ENCODE results near the gene PTPRD. TPM values are rescaled to one million over a fixed set of nuclear protein-coding genes. Genes with fewer than 3 reads are reported as not detected.

Gene PTPRD
- total RNA-seq, 3 donors from 2014 or later = 0.26 to 0.49 (median 0.28) TPM

DNA sequence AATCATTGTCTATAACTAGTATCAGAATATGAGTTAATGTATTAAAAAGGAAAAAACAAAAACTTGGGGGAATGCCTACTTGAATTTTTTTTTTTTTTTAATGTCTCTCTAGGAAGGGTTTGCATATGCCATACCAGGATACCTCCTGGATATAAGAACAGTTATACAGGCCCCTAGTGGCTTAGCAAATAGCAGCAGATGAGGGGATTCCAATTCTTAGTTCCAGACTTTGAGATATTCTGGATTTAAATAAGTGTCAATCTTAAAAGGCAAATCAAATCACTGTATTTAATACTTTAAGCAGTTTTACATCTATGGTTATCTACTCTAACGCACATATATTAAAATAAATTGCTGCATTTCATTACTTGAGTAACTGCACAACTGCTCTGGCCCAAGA lies 1757.8 kb downstream of the PTPRD start:
- Mint-ChIP-seq H3K27me3 (ENCODE audit: low read depth) (peaks cover 43% of the 10 kb centered on the region), H3K4me1 (ENCODE audit: low read depth) (peaks cover 2% of the 10 kb centered on the region), H3K36me3 (ENCODE audit: insufficient read depth) (no peaks in the 10 kb centered on the region), H3K4me3 (no peak overlapping the region), H3K9me3 (no peaks in the 10 kb centered on the region)
- ATAC-seq (no peak), DNase-seq (no peak)

DNA sequence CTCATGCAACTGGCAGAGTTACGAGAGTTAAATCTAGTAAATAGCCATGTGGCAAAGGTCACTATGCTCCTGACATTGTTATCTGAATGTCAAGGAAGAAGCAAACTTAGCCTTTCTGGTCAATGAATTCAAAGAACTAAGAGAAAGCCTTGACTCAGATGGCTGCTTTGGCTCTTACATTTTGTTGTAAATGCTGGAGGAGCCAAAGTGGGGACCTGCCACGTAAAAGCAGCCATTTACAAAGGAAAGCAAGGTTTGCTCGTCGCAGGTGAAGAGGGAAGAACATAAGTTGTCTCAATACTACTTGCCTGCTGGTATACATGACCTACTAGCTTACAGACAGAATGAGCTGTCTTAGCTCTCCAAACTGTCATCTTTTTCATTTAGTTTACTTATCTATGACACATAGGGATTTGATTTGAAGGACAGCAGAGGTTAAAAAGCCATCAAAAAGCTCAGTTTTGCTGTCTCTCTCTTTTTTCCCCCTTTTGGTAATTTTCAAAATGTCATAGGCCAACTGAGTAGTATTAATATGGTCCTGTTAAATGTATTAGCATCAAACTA lies 1760.4 kb downstream of the PTPRD start:
- DNase-seq (no peak), ATAC-seq (no peak)
- Mint-ChIP-seq H3K4me3 (no peak overlapping the region), H3K4me1 (ENCODE audit: low read depth) (peaks cover 2% of the 10 kb centered on the region), H3K36me3 (ENCODE audit: insufficient read depth) (no peaks in the 10 kb centered on the region), H3K9me3 (no peaks in the 10 kb centered on the region), H3K27me3 (ENCODE audit: low read depth) (peaks cover 28% of the 10 kb centered on the region)

DNA sequence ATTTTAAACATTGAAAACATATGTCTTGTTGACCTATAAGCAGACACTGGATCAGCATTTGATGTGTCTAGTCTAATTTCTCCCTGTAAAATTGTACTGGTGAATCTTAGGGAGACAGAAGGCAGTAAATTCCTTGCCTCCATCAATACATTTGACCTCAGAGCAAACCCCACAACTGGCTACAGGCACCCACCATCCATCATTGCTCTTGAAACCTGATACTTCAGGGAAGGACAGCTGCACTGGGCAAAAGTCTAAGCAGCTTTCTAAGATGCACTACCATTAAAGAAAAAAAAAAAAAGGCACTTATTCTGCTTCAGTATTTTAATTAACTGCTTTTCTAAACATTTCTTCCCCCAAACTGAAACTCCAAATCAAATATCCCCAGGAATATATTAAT lies 1761.9 kb downstream of the PTPRD start:
- Mint-ChIP-seq H3K4me1 (ENCODE audit: low read depth) (no peaks in the 10 kb centered on the region), H3K27me3 (ENCODE audit: low read depth) (peaks cover 19% of the 10 kb centered on the region), H3K9me3 (no peaks in the 10 kb centered on the region), H3K4me3 (no peak overlapping the region), H3K36me3 (ENCODE audit: insufficient read depth) (no peaks in the 10 kb centered on the region)
- DNase-seq (no peak), ATAC-seq (no peak)

DNA sequence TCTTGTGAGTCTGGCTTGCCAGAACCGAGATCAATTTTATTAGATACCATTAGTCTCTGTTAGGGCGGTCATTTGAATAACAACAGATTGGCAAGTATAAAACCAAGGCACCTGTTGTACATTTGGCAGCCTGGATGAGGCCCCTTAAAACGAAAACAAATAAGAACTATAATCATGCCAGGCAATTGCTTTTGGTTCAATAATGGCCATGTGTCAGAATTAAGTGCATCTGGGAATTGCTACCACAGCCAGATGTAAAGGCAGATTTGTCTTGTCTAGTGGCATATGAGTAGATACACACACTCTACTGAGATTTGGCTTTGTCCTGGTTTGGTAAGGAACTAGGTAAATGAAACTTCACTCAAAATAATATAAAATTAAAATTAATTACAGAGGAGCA lies 1767.0 kb downstream of the PTPRD start:
- Mint-ChIP-seq H3K4me1 (ENCODE audit: low read depth) (no peaks in the 10 kb centered on the region), H3K4me3 (no peak overlapping the region), H3K9me3 (no peaks in the 10 kb centered on the region), H3K27me3 (ENCODE audit: low read depth) (peaks cover 2% of the 10 kb centered on the region), H3K36me3 (ENCODE audit: insufficient read depth) (no peaks in the 10 kb centered on the region)
- DNase-seq = no peak
- no peak for ATAC-seq

DNA sequence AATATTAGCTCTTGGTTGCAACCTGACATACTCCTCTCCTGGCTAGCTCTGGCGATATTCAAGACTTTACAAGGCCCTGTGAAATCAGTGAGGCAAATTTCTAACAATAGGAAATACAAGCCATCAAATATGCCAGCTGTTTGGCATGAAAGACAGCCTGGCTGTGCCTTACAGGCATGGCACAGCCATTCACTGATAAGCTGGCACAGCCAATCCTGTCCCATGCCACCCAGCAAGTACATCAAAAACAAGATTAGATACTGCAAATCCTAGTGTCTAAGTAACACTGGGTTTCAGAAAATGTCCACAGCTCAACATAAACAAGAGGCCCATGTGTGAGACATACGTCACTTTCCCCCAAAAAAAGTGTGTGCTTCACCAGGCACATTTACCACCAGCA lies 1767.4 kb downstream of the PTPRD start:
- H3K9me3 Mint-ChIP-seq = no peaks in the 10 kb centered on the region
- ATAC-seq = no peak
- no peak overlapping the region for H3K4me3 Mint-ChIP-seq
- peaks cover 2% of the 10 kb centered on the region for H3K27me3 Mint-ChIP-seq (ENCODE audit: low read depth)
- no peak for DNase-seq
- H3K4me1 Mint-ChIP-seq (ENCODE audit: low read depth) = no peaks in the 10 kb centered on the region
- H3K36me3 Mint-ChIP-seq (ENCODE audit: insufficient read depth) = no peaks in the 10 kb centered on the region

DNA sequence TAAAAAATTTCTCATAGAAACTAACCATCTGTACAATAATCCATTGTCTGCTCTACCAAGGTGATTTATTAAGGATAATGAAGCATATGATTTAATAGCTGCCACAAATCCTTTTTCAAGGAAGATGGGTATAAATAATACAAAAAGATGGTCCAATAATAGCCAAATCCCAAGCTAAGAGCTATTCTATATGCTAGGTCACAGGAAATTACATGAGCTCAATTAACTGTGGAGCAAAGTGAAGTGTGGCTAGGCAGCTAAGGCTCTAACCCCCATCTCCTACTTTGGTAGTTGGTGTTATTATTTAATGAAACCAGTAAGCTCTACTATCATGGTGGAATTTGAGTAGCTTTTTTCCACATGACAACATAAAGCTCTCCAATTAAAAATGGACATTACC lies 1768.3 kb downstream of the PTPRD start:
- ATAC-seq (no peak), DNase-seq (no peak)
- Mint-ChIP-seq H3K27me3 (ENCODE audit: low read depth) (no peaks in the 10 kb centered on the region), H3K9me3 (no peaks in the 10 kb centered on the region), H3K4me1 (ENCODE audit: low read depth) (no peaks in the 10 kb centered on the region), H3K36me3 (ENCODE audit: insufficient read depth) (no peaks in the 10 kb centered on the region), H3K4me3 (no peak overlapping the region)

DNA sequence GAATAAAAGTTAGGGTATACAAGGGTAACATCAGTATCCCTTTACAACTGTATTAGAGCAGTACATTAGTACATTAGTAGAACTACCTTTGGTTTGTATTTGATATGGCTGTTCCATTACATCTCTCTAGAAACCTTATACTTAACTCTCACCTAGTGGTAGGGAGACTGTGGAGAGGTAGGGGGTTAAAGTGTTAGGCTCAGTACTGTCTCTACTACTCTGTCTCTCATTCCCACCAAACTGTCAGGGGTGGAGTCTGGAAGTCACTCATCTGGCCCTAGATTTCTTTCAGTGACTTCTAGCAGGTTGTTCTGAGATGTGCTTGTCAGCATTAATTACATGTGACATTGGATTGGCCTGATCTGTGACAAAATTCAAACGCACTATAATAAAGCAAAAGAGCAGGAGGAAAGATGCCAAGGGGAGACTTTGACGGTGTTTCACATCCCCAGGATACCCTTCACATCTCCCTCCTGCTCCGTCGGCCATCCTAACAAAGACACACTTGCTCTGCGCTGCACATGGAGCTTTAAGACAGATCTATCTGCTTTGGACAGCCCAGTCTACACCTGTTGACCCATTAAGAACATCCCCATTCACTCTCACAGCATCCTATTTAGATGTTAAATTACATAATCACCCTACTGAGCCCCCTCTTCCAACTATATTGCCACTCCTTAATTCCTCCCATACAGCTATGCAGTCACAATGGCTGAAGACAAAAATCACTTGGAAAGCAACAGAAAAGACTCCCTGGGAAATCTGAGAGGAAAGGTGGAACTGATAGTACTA lies 1770.2 kb downstream of the PTPRD start:
- H3K9me3 Mint-ChIP-seq = no peaks in the 10 kb centered on the region
- ATAC-seq (no peak), DNase-seq (no peak)
- no peaks in the 10 kb centered on the region for H3K4me1 Mint-ChIP-seq (ENCODE audit: low read depth)
- no peaks in the 10 kb centered on the region for H3K36me3 Mint-ChIP-seq (ENCODE audit: insufficient read depth)
- no peak overlapping the region for H3K4me3 Mint-ChIP-seq
- H3K27me3 Mint-ChIP-seq (ENCODE audit: low read depth) = no peaks in the 10 kb centered on the region

DNA sequence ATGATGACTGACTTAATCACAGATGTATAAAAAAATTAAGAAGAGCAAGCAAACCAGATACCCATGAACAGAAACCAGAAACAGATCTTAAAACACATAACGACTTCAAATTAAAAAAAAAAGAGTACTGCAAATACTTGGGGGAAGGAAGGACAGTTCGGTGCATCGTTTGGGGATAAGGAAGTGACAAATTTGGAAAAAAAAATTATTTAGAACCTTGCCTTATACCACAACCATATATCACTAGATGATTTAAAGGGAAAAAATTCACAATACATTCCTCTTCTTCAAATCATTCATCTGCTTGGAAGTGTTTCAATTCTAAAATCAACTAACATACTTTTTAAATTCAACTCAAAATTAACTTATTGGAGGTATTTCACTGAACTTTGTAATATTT lies 1774.7 kb downstream of the PTPRD start:
- Mint-ChIP-seq H3K27me3 (ENCODE audit: low read depth) (no peaks in the 10 kb centered on the region), H3K36me3 (ENCODE audit: insufficient read depth) (no peaks in the 10 kb centered on the region), H3K4me1 (ENCODE audit: low read depth) (no peaks in the 10 kb centered on the region), H3K4me3 (no peak overlapping the region), H3K9me3 (no peaks in the 10 kb centered on the region)
- ATAC-seq = no peak
- DNase-seq = no peak

DNA sequence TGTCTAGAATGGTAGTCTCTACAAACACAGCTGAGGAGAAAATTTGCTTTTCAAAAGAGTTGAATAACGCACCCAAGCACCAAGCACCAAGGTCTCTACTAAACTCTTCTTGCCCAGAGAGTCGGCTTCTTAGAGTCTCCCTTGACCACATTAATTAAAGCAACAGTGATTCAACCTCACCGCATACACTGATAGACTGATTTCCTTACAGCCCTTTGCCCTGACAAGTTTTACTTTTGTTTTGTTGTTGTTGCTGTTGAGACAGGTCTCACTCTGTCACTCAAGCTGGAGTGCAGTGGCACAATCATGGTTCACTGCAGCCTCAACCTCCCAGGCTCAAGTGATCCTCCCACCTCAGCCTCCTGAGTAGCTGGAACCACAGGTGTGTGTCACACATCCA lies 1777.5 kb downstream of the PTPRD start:
- Mint-ChIP-seq H3K4me1 (ENCODE audit: low read depth) (no peaks in the 10 kb centered on the region), H3K36me3 (ENCODE audit: insufficient read depth) (no peaks in the 10 kb centered on the region), H3K4me3 (no peak overlapping the region), H3K27me3 (ENCODE audit: low read depth) (peaks cover 2% of the 10 kb centered on the region), H3K9me3 (no peaks in the 10 kb centered on the region)
- DNase-seq (no peak), ATAC-seq (no peak)

DNA sequence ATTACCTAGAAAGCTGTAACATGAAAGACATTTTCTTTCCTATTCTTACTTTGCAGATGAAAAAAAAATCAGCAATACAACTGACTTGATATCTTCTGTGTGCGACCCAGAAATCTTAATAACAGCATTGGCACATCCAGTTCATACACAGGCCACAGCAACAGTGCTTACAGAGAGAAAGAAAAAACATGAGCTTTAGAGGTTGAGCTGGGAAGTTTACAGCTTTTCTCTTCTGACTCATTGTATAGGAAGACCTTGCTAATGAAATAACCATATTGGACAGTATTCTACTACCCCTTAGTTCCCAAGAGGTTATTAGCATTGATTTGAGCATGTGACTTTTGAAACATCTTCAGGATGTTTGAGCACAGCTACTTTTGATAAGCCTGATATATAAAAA lies 1779.8 kb downstream of the PTPRD start:
- no peak overlapping the region for H3K4me3 Mint-ChIP-seq
- H3K27me3 Mint-ChIP-seq (ENCODE audit: low read depth) = peaks cover 2% of the 10 kb centered on the region
- ATAC-seq = no peak

DNA sequence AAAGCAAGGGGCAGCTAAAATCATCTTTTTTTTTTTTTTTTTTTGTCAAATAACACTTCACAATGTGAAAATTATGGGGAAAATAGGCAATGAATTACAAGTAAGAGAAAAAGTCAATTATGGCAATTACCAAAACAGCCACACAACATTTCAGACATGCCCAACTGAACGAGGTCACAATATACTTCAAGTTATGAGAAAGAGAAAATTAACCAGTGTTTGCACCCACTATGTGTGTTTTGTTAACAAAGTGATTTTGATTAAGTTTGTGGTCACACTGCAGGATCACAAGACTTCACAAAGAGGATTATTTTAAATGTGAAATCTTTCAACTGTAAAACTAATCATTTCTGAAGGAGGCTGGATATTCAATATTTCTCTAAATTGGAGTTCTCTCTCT lies 1780.4 kb downstream of the PTPRD start:
- no peak overlapping the region for H3K4me3 Mint-ChIP-seq
- no peaks in the 10 kb centered on the region for H3K9me3 Mint-ChIP-seq
- DNase-seq (no peak), ATAC-seq (no peak)
- no peaks in the 10 kb centered on the region for H3K36me3 Mint-ChIP-seq (ENCODE audit: insufficient read depth)
- peaks cover 2% of the 10 kb centered on the region for H3K27me3 Mint-ChIP-seq (ENCODE audit: low read depth)
- no peaks in the 10 kb centered on the region for H3K4me1 Mint-ChIP-seq (ENCODE audit: low read depth)

More for the DNA sequence above, 1779.8 kb downstream of the PTPRD start:
- no peaks in the 10 kb centered on the region for H3K36me3 Mint-ChIP-seq (ENCODE audit: insufficient read depth)
- no peak for DNase-seq
- no peaks in the 10 kb centered on the region for H3K4me1 Mint-ChIP-seq (ENCODE audit: low read depth)
- H3K9me3 Mint-ChIP-seq = no peaks in the 10 kb centered on the region

DNA sequence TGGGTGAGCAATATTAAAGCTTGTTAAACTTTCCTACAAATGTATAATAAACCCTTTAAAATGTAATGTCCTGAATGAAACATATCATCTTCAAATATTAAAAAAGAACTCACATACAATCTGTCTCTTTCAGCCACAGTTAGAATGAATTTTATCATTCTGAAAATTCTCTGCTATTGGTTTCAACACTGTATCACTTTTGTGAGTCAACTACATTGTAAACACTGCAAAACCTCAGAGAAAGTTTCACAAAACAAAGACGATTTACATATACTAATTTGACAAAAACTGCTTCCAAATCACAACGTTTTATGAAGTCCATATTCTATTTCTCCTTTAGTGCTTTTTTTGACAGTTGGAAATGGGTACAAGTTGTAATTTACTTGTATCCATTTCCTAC lies 1781.2 kb downstream of the PTPRD start:
- DNase-seq (no peak), ATAC-seq (no peak)
- peaks cover 2% of the 10 kb centered on the region for H3K27me3 Mint-ChIP-seq (ENCODE audit: low read depth)
- no peaks in the 10 kb centered on the region for H3K4me1 Mint-ChIP-seq (ENCODE audit: low read depth)
- no peaks in the 10 kb centered on the region for H3K9me3 Mint-ChIP-seq
- H3K36me3 Mint-ChIP-seq (ENCODE audit: insufficient read depth) = no peaks in the 10 kb centered on the region
- no peak overlapping the region for H3K4me3 Mint-ChIP-seq

DNA sequence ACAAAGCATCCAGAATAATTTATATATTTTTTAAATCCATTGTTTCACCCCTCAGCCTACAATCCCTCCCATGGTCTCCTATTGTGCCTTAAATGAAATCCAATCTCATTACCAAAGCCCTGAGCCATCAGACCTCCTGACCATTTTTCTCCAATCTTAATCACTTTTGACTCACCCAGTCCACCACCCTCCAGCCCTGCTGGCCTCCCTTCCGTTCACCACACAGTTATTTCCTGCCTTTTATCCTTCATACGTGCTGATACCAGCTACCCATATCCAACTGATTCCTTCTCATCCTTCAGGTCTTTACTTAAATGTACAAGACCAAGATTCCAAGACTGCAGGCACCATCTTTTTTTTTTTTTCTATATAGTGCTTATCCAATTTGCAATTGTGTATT lies 1786.5 kb downstream of the PTPRD start:
- no peak overlapping the region for H3K4me3 Mint-ChIP-seq
- no peaks in the 10 kb centered on the region for H3K36me3 Mint-ChIP-seq (ENCODE audit: insufficient read depth)
- peaks cover 4% of the 10 kb centered on the region for H3K9me3 Mint-ChIP-seq
- H3K27me3 Mint-ChIP-seq (ENCODE audit: low read depth) = peaks cover 2% of the 10 kb centered on the region
- ATAC-seq (no peak), DNase-seq (no peak)
- no peaks in the 10 kb centered on the region for H3K4me1 Mint-ChIP-seq (ENCODE audit: low read depth)

DNA sequence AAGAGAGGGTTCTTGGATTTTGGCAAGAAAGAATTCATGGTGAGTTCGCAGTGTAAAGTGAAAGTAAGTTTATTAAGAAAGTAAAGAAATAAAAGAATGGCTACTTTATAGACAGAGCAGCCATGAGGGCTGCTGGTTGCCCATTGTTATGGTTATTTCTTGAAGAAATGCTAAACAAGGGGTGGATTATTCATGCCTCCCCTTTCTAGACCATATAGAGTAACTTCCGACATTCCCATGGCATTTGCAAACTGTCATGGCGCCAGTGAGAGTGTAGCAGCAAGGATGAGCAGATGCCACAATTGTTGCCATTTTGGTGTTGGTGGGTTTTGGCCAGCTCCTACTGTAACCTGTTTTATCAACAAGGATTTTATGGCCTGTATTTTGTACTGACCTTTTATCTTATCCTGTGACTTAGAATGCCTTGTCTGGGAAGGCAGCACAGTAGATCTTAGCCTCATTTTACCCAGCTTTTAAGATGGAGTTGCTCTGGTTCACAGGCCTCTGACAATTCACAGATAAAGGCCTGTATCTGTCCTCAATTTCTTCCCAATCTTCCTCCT lies 1787.1 kb downstream of the PTPRD start:
- no peaks in the 10 kb centered on the region for H3K36me3 Mint-ChIP-seq (ENCODE audit: insufficient read depth)
- no peaks in the 10 kb centered on the region for H3K27me3 Mint-ChIP-seq (ENCODE audit: low read depth)
- H3K9me3 Mint-ChIP-seq = peaks cover 4% of the 10 kb centered on the region
- ATAC-seq = no peak
- no peaks in the 10 kb centered on the region for H3K4me1 Mint-ChIP-seq (ENCODE audit: low read depth)
- no peak overlapping the region for H3K4me3 Mint-ChIP-seq
- DNase-seq = no peak

Measured in activated T-cell treated with anti-CD3 and anti-CD28 coated beads, Interleukin-2, amount 50 U/mL, for 4 hours (primary cell).